SK-N-SH treated with all-trans-retinoic acid at 6 μM for 48 hours (cell line): ENCODE results near the gene TNFRSF11A.

Experiments
- ATAC-seq: fragments of 200-7000 bp; cut with Tn5 transposase; 3 replicates; pipeline ENCODE4 v1.9.1; 2020; ENCODE audit warnings: mild to moderate bottlenecking, moderate library complexity
- ARNTL ChIP-seq: fragments of 450-650 bp; formaldehyde crosslinking; IDR thresholded peaks from 2 replicates; pipeline ENCODE4 v1.5.0; 2020; ENCODE audit warnings: low read depth, mild to moderate bottlenecking, moderate library complexity, borderline replicate concordance
- BACH2 ChIP-seq: fragments of 250-450 bp; sonication (Bioruptor Pico); IDR thresholded peaks from 2 replicates; pipeline ENCODE4 v1.9.0; 2021; ENCODE audit warnings: mild to moderate bottlenecking, borderline replicate concordance
- CSDC2 ChIP-seq: fragments of 250-450 bp; sonication (Bioruptor Pico); IDR thresholded peaks from 2 replicates; pipeline ENCODE4 v1.5.0; 2020; ENCODE audit warnings: mild to moderate bottlenecking, moderate library complexity
- GLIS3 ChIP-seq: fragments of 250-450 bp; sonication (Bioruptor Pico); IDR thresholded peaks from 2 replicates; pipeline ENCODE4 v1.5.0; 2020; ENCODE audit warnings: mild to moderate bottlenecking, moderate library complexity
- ISL1 ChIP-seq: fragments of 250-450 bp; sonication (Bioruptor Pico); IDR thresholded peaks from 2 replicates; pipeline ENCODE4 v2.1.2; 2022; ENCODE audit warnings: mild to moderate bottlenecking, moderate library complexity
- OSR1 ChIP-seq: fragments of 250-450 bp; sonication (Bioruptor Pico); IDR thresholded peaks from 2 replicates; pipeline ENCODE4 v1.8.0; 2022; ENCODE audit warnings: moderate library complexity, mild to moderate bottlenecking, inconsistent platforms
- TOX ChIP-seq: fragments of 250-450 bp; sonication (Bioruptor Pico); IDR thresholded peaks from 2 replicates; pipeline ENCODE4 v1.8.0; 2021; ENCODE audit warnings: mild to moderate bottlenecking, moderate library complexity, borderline replicate concordance
- ZC3H10 ChIP-seq: fragments of 250-450 bp; sonication (Bioruptor Pico); IDR thresholded peaks from 2 replicates; pipeline ENCODE4 v1.5.1; 2021; ENCODE audit warnings: mild to moderate bottlenecking, moderate library complexity
- ZFP30 ChIP-seq: fragments of 450-650 bp; formaldehyde crosslinking; IDR thresholded peaks from 2 replicates; pipeline ENCODE4 v1.5.0; 2022; ENCODE audit warnings: mild to moderate bottlenecking, moderate library complexity
- ZNF565 ChIP-seq: fragments of 450-650 bp; formaldehyde crosslinking; conservative IDR thresholded peaks from 2 replicates; pipeline ENCODE4 v1.5.0; 2020; ENCODE audit warnings: low read depth, mild to moderate bottlenecking, moderate library complexity
- ZNF8 ChIP-seq: fragments of 450-650 bp; formaldehyde crosslinking; IDR thresholded peaks from 2 replicates; pipeline ENCODE4 v1.5.0; 2020; ENCODE audit warnings: mild to moderate bottlenecking, moderate library complexity
- TF ChIP-seq, protein P1 (sequence below): fragments of 250-450 bp; sonication (Bioruptor Pico); IDR thresholded peaks from 2 replicates; pipeline ENCODE4 v1.5.0; 2020; ENCODE audit warnings: mild to moderate bottlenecking, moderate library complexity
- TF ChIP-seq, protein P2 (sequence below): fragments of 250-450 bp; sonication (Bioruptor Pico); IDR thresholded peaks from 2 replicates; pipeline ENCODE4 v1.8.0; 2020; ENCODE audit warnings: mild to moderate bottlenecking, moderate library complexity, borderline replicate concordance
- TF ChIP-seq, protein P3 (sequence below): fragments of 250-450 bp; sonication (Bioruptor Pico); IDR thresholded peaks from 2 replicates; pipeline ENCODE4 v1.5.1; 2020; ENCODE audit warnings: low read depth, mild to moderate bottlenecking, moderate library complexity
- TF ChIP-seq, protein P4 (sequence below): fragments of 250-450 bp; sonication (Bioruptor Pico); IDR thresholded peaks from 2 replicates; pipeline ENCODE4 v1.5.1; 2021; ENCODE audit warnings: mild to moderate bottlenecking, moderate library complexity

The TNFRSF11A gene

DNA sequence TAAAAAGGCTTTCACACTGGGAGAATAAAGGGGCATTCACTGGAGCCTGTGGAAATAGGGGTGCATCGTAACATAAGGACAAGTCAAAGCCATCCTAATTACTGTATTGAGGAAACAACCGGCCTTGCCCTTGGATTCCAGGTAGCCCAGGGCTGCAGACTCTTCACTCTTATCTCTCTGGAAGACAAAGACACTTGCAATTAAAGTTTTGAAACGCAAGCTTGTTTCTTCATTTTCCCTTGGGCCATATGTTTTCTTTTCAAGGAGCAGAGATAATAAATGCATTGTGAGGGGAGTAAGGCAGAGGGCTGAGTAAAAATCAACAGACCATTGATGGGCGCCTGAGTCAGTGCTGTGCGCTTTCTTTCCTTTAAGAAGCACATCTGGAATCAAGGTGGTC is 11.5 kb downstream of the TNFRSF11A start:
- TF ChIP-seq TOX (CRISPR knock-in tag), result no peak
- TF ChIP-seq, protein P1, sequence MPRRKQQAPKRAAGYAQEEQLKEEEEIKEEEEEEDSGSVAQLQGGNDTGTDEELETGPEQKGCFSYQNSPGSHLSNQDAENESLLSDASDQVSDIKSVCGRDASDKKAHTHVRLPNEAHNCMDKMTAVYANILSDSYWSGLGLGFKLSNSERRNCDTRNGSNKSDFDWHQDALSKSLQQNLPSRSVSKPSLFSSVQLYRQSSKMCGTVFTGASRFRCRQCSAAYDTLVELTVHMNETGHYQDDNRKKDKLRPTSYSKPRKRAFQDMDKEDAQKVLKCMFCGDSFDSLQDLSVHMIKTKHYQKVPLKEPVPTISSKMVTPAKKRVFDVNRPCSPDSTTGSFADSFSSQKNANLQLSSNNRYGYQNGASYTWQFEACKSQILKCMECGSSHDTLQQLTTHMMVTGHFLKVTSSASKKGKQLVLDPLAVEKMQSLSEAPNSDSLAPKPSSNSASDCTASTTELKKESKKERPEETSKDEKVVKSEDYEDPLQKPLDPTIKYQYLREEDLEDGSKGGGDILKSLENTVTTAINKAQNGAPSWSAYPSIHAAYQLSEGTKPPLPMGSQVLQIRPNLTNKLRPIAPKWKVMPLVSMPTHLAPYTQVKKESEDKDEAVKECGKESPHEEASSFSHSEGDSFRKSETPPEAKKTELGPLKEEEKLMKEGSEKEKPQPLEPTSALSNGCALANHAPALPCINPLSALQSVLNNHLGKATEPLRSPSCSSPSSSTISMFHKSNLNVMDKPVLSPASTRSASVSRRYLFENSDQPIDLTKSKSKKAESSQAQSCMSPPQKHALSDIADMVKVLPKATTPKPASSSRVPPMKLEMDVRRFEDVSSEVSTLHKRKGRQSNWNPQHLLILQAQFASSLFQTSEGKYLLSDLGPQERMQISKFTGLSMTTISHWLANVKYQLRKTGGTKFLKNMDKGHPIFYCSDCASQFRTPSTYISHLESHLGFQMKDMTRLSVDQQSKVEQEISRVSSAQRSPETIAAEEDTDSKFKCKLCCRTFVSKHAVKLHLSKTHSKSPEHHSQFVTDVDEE (CRISPR knock-in tag), result no peak
- no peak for TF ChIP-seq ARNTL (CRISPR knock-in tag)
- no peak for TF ChIP-seq CSDC2 (CRISPR knock-in tag)
- TF ChIP-seq ISL1, result no peak
- TF ChIP-seq, protein P2, sequence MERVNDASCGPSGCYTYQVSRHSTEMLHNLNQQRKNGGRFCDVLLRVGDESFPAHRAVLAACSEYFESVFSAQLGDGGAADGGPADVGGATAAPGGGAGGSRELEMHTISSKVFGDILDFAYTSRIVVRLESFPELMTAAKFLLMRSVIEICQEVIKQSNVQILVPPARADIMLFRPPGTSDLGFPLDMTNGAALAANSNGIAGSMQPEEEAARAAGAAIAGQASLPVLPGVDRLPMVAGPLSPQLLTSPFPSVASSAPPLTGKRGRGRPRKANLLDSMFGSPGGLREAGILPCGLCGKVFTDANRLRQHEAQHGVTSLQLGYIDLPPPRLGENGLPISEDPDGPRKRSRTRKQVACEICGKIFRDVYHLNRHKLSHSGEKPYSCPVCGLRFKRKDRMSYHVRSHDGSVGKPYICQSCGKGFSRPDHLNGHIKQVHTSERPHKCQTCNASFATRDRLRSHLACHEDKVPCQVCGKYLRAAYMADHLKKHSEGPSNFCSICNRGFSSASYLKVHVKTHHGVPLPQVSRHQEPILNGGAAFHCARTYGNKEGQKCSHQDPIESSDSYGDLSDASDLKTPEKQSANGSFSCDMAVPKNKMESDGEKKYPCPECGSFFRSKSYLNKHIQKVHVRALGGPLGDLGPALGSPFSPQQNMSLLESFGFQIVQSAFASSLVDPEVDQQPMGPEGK (CRISPR knock-in tag), result no peak
- ATAC-seq, result no peak

DNA sequence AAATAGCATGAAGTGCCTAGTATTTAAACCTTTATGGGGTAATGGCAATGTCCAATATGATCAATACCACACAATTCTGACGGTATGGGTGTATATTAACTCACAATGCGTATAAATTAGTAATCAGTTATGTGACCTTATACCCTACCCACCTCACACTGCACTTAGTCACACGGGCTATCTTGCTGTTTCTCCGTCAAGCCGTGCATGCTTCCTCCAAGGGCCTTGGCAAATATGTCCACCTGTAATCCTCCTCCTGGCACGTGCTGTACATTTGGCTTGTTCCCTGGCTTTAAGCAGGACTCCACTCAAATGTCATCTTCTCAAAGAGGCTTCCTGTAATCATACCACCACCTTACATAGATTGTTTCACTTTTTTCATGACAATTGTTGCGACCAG is 12.2 kb downstream of the TNFRSF11A start:
- TF ChIP-seq, protein P3, sequence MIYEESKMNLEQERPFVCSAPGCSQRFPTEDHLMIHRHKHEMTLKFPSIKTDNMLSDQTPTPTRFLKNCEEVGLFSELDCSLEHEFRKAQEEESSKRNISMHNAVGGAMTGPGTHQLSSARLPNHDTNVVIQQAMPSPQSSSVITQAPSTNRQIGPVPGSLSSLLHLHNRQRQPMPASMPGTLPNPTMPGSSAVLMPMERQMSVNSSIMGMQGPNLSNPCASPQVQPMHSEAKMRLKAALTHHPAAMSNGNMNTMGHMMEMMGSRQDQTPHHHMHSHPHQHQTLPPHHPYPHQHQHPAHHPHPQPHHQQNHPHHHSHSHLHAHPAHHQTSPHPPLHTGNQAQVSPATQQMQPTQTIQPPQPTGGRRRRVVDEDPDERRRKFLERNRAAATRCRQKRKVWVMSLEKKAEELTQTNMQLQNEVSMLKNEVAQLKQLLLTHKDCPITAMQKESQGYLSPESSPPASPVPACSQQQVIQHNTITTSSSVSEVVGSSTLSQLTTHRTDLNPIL, result no peak
- no peak for TF ChIP-seq ZC3H10
- no peak for TF ChIP-seq ZNF8 (CRISPR knock-in tag)
- no peak for TF ChIP-seq BACH2 (CRISPR knock-in tag)
- TF ChIP-seq ISL1, result no peak
- no peak for TF ChIP-seq ZFP30 (CRISPR knock-in tag)
- no peak for TF ChIP-seq CSDC2 (CRISPR knock-in tag)
- TF ChIP-seq, protein P4, sequence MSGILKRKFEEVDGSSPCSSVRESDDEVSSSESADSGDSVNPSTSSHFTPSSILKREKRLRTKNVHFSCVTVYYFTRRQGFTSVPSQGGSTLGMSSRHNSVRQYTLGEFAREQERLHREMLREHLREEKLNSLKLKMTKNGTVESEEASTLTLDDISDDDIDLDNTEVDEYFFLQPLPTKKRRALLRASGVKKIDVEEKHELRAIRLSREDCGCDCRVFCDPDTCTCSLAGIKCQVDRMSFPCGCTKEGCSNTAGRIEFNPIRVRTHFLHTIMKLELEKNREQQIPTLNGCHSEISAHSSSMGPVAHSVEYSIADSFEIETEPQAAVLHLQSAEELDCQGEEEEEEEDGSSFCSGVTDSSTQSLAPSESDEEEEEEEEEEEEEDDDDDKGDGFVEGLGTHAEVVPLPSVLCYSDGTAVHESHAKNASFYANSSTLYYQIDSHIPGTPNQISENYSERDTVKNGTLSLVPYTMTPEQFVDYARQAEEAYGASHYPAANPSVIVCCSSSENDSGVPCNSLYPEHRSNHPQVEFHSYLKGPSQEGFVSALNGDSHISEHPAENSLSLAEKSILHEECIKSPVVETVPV (CRISPR knock-in tag), result no peak
- TF ChIP-seq, protein P1 (CRISPR knock-in tag), result no peak
- TF ChIP-seq ARNTL (CRISPR knock-in tag), result no peak
- no peak for TF ChIP-seq ZNF565 (CRISPR knock-in tag)
- TF ChIP-seq TOX (CRISPR knock-in tag), result no peak
- ATAC-seq, result no peak

DNA sequence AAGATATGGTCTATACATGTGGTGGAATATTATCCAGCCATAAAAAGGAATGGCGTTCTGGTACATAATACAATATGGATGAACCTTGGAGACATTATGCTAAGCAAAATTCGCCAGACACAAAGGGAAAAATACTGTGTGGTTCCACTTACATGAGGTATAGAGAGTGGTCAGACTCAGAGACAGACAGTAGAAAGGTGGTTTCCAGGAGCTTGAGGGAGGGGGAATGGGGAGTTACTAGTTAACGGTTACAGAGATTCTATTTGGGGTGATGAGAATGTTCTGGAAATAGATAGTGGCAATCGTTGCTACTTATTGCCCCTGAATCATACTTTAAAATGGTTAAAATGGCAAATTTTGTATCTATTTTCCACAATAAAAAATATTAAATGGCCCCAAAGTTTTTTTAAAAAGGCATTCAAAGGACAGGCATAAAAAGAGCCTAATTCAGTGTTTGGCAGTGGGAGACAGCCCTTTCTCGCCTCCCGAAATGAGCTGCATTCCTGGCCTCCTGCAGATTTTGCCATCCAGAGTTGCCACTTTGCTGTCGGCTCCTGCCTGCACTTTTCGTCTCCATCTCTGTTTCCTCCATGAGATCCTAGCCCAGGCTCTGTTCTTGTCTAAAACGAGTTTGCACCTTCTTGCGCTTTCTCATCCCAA is 13.5 kb downstream of the TNFRSF11A start:
- no peak for ATAC-seq
- TF ChIP-seq OSR1 (CRISPR knock-in tag), result no peak
- TF ChIP-seq ZC3H10, result no peak
- no peak for TF ChIP-seq GLIS3 (CRISPR knock-in tag)
